IMR-90 (cell line): ENCODE results near the gene ARMC9.

Experiments
- CEBPB ChIP-seq: IDR thresholded peaks from 2 replicates; pipeline ENCODE4 v1.6.1; 2012; ENCODE audit warnings: low read depth, low read length, improper control_type of control experiment
- MXI1 ChIP-seq: IDR thresholded peaks from 2 replicates; pipeline ENCODE4 v1.6.1; 2012; ENCODE audit warnings: low read depth, mild to moderate bottlenecking, low read length, moderate library complexity, borderline replicate concordance
- RAD21 ChIP-seq: IDR thresholded peaks from 2 replicates; pipeline ENCODE4 v1.6.1; 2012; ENCODE audit warnings: low read length, improper control_type of control experiment
- TF ChIP-seq, protein P1 (sequence below): conservative IDR thresholded peaks from 2 replicates; pipeline ENCODE4 v1.5.1; 2012; ENCODE audit warnings: mild to moderate bottlenecking, low read depth, low read length, improper control_type of control experiment

DNA sequence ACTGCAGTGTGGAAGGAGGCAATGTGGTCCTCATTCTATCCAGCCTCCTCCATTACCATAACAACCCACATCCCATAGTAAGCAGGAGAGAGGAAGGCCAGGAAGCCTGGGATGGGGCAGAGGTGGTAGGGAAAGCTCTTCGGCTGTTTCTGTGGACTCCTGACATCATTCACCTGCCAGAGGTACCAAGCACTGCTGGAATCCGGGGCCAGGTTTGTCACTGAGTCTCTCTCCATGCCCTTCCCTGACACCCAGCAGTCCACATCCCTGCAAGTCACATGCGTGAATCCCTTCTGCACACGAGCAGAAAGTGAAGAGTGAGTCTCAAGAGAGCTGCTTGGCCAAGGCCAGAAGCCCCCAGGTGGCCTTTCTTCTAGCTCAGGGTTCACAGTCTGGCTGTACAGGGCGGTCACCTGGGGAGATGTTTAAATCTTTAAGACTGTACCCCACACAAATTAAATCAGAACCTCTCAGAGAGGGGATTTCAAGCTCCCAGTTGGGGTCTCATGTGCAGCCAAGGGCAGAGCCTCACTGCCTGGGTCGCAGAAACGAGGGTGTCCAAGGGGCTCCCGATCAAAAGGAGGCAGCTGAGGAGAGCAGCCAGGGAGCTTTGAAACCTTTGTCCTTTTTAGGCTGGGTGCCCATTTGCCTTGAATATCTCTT is 94.2 kb downstream of the ARMC9 start:
- TF ChIP-seq CEBPB, result no peak
- no peak for TF ChIP-seq MXI1
- TF ChIP-seq RAD21, result no peak
- TF ChIP-seq, protein P1, sequence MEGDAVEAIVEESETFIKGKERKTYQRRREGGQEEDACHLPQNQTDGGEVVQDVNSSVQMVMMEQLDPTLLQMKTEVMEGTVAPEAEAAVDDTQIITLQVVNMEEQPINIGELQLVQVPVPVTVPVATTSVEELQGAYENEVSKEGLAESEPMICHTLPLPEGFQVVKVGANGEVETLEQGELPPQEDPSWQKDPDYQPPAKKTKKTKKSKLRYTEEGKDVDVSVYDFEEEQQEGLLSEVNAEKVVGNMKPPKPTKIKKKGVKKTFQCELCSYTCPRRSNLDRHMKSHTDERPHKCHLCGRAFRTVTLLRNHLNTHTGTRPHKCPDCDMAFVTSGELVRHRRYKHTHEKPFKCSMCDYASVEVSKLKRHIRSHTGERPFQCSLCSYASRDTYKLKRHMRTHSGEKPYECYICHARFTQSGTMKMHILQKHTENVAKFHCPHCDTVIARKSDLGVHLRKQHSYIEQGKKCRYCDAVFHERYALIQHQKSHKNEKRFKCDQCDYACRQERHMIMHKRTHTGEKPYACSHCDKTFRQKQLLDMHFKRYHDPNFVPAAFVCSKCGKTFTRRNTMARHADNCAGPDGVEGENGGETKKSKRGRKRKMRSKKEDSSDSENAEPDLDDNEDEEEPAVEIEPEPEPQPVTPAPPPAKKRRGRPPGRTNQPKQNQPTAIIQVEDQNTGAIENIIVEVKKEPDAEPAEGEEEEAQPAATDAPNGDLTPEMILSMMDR, result no peak
